ENCODE results near the gene DACT2.

DNA sequence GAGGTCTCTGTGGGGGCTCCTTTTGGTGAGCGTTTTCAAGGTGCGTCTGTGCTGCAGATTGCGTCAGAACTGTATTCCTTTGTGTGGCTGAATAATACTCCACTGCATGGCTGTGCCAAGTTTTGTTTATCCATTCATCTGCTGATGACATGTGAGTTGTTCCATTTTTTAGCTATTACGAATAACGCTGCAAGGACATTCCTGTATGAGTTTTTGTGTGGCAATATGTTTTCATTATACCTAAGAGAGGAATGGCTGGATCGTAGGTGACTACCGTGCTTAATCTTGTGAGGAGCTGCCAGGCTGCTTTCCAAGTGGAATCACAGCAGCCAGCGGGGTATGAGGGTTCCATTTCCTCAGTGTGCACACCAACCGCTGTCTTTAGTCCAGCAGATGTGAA is 1.1 kb upstream of the DACT2 start:
- TF ChIP-seq, protein P1, sequence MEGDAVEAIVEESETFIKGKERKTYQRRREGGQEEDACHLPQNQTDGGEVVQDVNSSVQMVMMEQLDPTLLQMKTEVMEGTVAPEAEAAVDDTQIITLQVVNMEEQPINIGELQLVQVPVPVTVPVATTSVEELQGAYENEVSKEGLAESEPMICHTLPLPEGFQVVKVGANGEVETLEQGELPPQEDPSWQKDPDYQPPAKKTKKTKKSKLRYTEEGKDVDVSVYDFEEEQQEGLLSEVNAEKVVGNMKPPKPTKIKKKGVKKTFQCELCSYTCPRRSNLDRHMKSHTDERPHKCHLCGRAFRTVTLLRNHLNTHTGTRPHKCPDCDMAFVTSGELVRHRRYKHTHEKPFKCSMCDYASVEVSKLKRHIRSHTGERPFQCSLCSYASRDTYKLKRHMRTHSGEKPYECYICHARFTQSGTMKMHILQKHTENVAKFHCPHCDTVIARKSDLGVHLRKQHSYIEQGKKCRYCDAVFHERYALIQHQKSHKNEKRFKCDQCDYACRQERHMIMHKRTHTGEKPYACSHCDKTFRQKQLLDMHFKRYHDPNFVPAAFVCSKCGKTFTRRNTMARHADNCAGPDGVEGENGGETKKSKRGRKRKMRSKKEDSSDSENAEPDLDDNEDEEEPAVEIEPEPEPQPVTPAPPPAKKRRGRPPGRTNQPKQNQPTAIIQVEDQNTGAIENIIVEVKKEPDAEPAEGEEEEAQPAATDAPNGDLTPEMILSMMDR (IDR thresholded peaks at IDR 0.05; ENCODE audit: low read depth, low read length, missing input control) = no peak
- TF ChIP-seq, protein P2, sequence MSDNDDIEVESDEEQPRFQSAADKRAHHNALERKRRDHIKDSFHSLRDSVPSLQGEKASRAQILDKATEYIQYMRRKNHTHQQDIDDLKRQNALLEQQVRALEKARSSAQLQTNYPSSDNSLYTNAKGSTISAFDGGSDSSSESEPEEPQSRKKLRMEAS (IDR thresholded peaks at IDR 0.05) = no peak

Data from liver (tissue), 2 donors.